ENCODE measurements around the gene TAF11L14. TPM values are rescaled to one million over a fixed set of nuclear protein-coding genes. Genes with fewer than 3 reads are reported as not detected.

Gene TAF11L14
- total RNA-seq, 1 experiment from 2014 or later = not detected

GRCh38 chr5:17678751-17679324 is 44.6 kb downstream of the TAF11L14 start:
- ChIA-PET POLR2A (no interaction called here), CTCF (no interaction called here)
- Histone ChIP-seq H3K4me3 (ENCODE audit: low read depth in 2 of 2, low read length in 2 of 2) (no peak overlapping the region), H3K9me3 (ENCODE audit: control insufficient read depth, insufficient read depth, low read depth, low read length) (no peaks in the 10 kb centered on the region), H3K36me3 (ENCODE audit: control insufficient read depth, insufficient read depth, low read length) (no peaks in the 10 kb centered on the region), H3K27ac (ENCODE audit: low read length) (no peak overlapping the region), H3K4me1 (ENCODE audit: control insufficient read depth, insufficient read depth, low read length) (no peaks in the 10 kb centered on the region), H3K27me3 (ENCODE audit: control insufficient read depth, insufficient read depth, low read length) (no peaks in the 10 kb centered on the region)
- no TSS peak for BruUV-seq (replicated peaks)
- TF ChIP-seq SIN3A (IDR thresholded peaks at IDR 0.05; ENCODE audit: borderline replicate concordance, insufficient read depth, low read depth, low read length) (no peak), REST (IDR thresholded peaks at IDR 0.05; ENCODE audit: insufficient read depth in 1 of 2, low read depth in 2 of 2, low read length in 1 of 2) (no peak), POLR2AphosphoS5 (IDR thresholded peaks at IDR 0.05; ENCODE audit: low read depth, low read length) (no peak), TCF7L2 (IDR thresholded peaks at IDR 0.05; ENCODE audit: low read depth, low read length) (no peak)
- TF ChIP-seq, protein P1, sequence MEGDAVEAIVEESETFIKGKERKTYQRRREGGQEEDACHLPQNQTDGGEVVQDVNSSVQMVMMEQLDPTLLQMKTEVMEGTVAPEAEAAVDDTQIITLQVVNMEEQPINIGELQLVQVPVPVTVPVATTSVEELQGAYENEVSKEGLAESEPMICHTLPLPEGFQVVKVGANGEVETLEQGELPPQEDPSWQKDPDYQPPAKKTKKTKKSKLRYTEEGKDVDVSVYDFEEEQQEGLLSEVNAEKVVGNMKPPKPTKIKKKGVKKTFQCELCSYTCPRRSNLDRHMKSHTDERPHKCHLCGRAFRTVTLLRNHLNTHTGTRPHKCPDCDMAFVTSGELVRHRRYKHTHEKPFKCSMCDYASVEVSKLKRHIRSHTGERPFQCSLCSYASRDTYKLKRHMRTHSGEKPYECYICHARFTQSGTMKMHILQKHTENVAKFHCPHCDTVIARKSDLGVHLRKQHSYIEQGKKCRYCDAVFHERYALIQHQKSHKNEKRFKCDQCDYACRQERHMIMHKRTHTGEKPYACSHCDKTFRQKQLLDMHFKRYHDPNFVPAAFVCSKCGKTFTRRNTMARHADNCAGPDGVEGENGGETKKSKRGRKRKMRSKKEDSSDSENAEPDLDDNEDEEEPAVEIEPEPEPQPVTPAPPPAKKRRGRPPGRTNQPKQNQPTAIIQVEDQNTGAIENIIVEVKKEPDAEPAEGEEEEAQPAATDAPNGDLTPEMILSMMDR (IDR thresholded peaks at IDR 0.05) = no peak
- no peak for ATAC-seq
- intact Hi-C loops (cut with micrococcal nuclease; ENCODE audit: unreplicated experiment) (no loop called here), in situ Hi-C loops (cut with HindIII; ENCODE audit: low pct_unique_long_range_greater_than_20kb, low sequenced_read_pairs) (no loop called here)
- no peak for DNase-seq (ENCODE audit: low read depth, low spot score)

- DNase-seq (ENCODE audit: low read depth, low spot score) (peak; percentile 8), ATAC-seq (no peak)
- Histone ChIP-seq H3K4me3 (ENCODE audit: low read depth in 2 of 2, low read length in 2 of 2) (no peak overlapping the region), H3K4me1 (ENCODE audit: control insufficient read depth, insufficient read depth, low read length) (no peaks in the 10 kb centered on the region), H3K9me3 (ENCODE audit: control insufficient read depth, insufficient read depth, low read depth, low read length) (no peaks in the 10 kb centered on the region), H3K36me3 (ENCODE audit: control insufficient read depth, insufficient read depth, low read length) (no peaks in the 10 kb centered on the region), H3K27me3 (ENCODE audit: control insufficient read depth, insufficient read depth, low read length) (no peaks in the 10 kb centered on the region), H3K27ac (ENCODE audit: low read length) (no peak overlapping the region)
- ChIA-PET POLR2A (no interaction called here), CTCF (no interaction called here)
- BruUV-seq (replicated peaks) = no TSS peak
- in situ Hi-C loops (cut with HindIII; ENCODE audit: low pct_unique_long_range_greater_than_20kb, low sequenced_read_pairs) (no loop called here), intact Hi-C loops (cut with micrococcal nuclease; ENCODE audit: unreplicated experiment) (no loop called here)
- TF ChIP-seq, protein P1 (IDR thresholded peaks at IDR 0.05) = no peak
- TF ChIP-seq POLR2AphosphoS5 (IDR thresholded peaks at IDR 0.05; ENCODE audit: low read depth, low read length) (no peak), TCF7L2 (IDR thresholded peaks at IDR 0.05; ENCODE audit: low read depth, low read length) (no peak), REST (IDR thresholded peaks at IDR 0.05; ENCODE audit: insufficient read depth in 1 of 2, low read depth in 2 of 2, low read length in 1 of 2) (no peak), SIN3A (IDR thresholded peaks at IDR 0.05; ENCODE audit: borderline replicate concordance, insufficient read depth, low read depth, low read length) (no peak)
These were observed 45.4 kb downstream of the TAF11L14 start for GRCh38 chr5:17679597-17680203.

All from Panc1 (cell line).